ENCODE data around the gene CDH23.

GRCh38 chr10:71644307-71645180 is 247.8 kb downstream of the CDH23 start:
- TF ChIP-seq NR2C2 (CRISPR knock-in tag; IDR thresholded peaks at IDR 0.05) (no peak), NR2C2 (tag; IDR thresholded peaks at IDR 0.05) (no peak), CTCF (IDR thresholded peaks at IDR 0.05 in 2 of 3, conservative IDR thresholded peaks at IDR 0.05 in 1 of 3; ENCODE audit: insufficient read depth in 2 of 3, low read depth in 1 of 3, low read length in 3 of 3) (no peak), CREB1 (IDR thresholded peaks at IDR 0.05) (no peak), CREB1 (CRISPR knock-in tag; IDR thresholded peaks at IDR 0.05) (no peak), HIVEP1 (CRISPR knock-in tag; IDR thresholded peaks at IDR 0.05) (no peak), EGR1 (conservative IDR thresholded peaks at IDR 0.05) (no peak)
